Activated CD4-positive, alpha-beta T cell treated with anti-CD3 and anti-CD28 coated beads, Interleukin-2, amount 50 U/mL, for 16 hours (primary cell): ENCODE data around the gene LRP1B.

Source experiments
- DNase-seq: peaks from one replicate; pipeline ENCODE4 v3.0.0-alpha.2; 2020

LRP1B gene

GRCh38 chr2:142131010-142131669, at the start of gene LRP1B:
Gene LRP1B, minus strand, starts transcription at chr2:142131016. Its CDS starts 287 bp downstream, at chr2:142130729.
- no peak for DNase-seq

GRCh38 chr2:142179686-142180085, 48.9 kb upstream of the LRP1B start:
- no peak for DNase-seq

- DNase-seq, result no peak
These were observed 47.8 kb upstream of the LRP1B start for GRCh38 chr2:142178604-142179003.

GRCh38 chr2:142176941-142177340, 46.1 kb upstream of the LRP1B start:
- DNase-seq, result no peak

GRCh38 chr2:142175813-142176338, 45.1 kb upstream of the LRP1B start:
- no peak for DNase-seq

- DNase-seq, result no peak
These were observed 43.4 kb upstream of the LRP1B start for GRCh38 chr2:142174176-142174575.

GRCh38 chr2:142170847-142171246, 40.0 kb upstream of the LRP1B start:
- DNase-seq, result no peak

GRCh38 chr2:142165790-142166189, 35.0 kb upstream of the LRP1B start:
- DNase-seq, result peak; percentile 8

GRCh38 chr2:142153601-142154000, 22.8 kb upstream of the LRP1B start:
- DNase-seq, result no peak

- no peak for DNase-seq
These were observed 19.6 kb upstream of the LRP1B start for GRCh38 chr2:142150453-142150852.

GRCh38 chr2:142144547-142144946, 13.7 kb upstream of the LRP1B start:
- no peak for DNase-seq

GRCh38 chr2:142142595-142142994, 11.8 kb upstream of the LRP1B start:
- DNase-seq, result no peak

GRCh38 chr2:142140434-142140845, 9.6 kb upstream of the LRP1B start:
- DNase-seq, result no peak

- DNase-seq, result no peak
These were observed 8.6 kb upstream of the LRP1B start for GRCh38 chr2:142139384-142139783.

- no peak for DNase-seq
These were observed 5.8 kb upstream of the LRP1B start for GRCh38 chr2:142136571-142136970.

- DNase-seq, result no peak
These were observed 4.1 kb upstream of the LRP1B start for GRCh38 chr2:142134911-142135310.

GRCh38 chr2:142130111-142131009, 456 bp downstream of the LRP1B start:
- DNase-seq, result no peak

- DNase-seq, result no peak
These were observed 2.7 kb downstream of the LRP1B start for GRCh38 chr2:142128105-142128504.

GRCh38 chr2:142127248-142127647, 3.6 kb downstream of the LRP1B start:
- no peak for DNase-seq

- DNase-seq, result no peak
These were observed 6.1 kb downstream of the LRP1B start for GRCh38 chr2:142124706-142125105.

GRCh38 chr2:142119347-142119746, 11.5 kb downstream of the LRP1B start:
- DNase-seq, result no peak

GRCh38 chr2:142112757-142113221, 18.0 kb downstream of the LRP1B start:
- no peak for DNase-seq

GRCh38 chr2:142104134-142104758, 26.6 kb downstream of the LRP1B start:
- DNase-seq, result no peak
